ENCODE measurements around the gene OR2T11.
"Not testable (repeated sequence)": the region's sequence is repeated elsewhere in the genome, so short reads cannot be mapped to it uniquely, and the experiment has no call there.

DNA sequence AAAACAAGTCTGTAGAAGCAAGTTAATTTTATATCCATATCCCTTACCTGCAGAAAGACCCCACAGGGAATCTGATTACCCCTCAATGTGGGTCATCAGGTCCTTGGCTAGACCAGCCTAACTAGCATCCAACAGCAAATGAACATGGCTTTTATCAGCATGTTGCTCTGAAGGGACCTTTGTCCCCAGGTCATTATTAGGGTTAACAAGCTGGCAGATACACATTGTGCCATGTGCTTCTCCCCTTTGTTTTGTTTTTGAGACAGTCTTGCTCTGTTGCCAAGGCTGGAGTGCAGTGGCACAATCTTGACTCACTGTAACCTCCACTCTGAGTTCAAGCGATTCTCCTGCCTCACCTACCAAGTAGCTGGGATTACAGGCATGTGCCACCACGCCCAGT lies at the start of gene OR2T11:
- TF ChIP-seq TEAD4 (IDR thresholded peaks at IDR 0.05); CEBPB (IDR thresholded peaks at IDR 0.05); TAF1 (IDR thresholded peaks at IDR 0.05; ENCODE audit: low read depth); YY1 (IDR thresholded peaks at IDR 0.05; ENCODE audit: low read depth); RAD21 (IDR thresholded peaks at IDR 0.05; ENCODE audit: low read depth); NFIC (IDR thresholded peaks at IDR 0.05); EP300 (IDR thresholded peaks at IDR 0.05; ENCODE audit: borderline replicate concordance): not testable (repeated sequence)
- TF ChIP-seq, protein P1, sequence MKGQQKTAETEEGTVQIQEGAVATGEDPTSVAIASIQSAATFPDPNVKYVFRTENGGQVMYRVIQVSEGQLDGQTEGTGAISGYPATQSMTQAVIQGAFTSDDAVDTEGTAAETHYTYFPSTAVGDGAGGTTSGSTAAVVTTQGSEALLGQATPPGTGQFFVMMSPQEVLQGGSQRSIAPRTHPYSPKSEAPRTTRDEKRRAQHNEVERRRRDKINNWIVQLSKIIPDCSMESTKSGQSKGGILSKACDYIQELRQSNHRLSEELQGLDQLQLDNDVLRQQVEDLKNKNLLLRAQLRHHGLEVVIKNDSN (IDR thresholded peaks at IDR 0.05), result not testable (repeated sequence)
- TF ChIP-seq, protein P2, sequence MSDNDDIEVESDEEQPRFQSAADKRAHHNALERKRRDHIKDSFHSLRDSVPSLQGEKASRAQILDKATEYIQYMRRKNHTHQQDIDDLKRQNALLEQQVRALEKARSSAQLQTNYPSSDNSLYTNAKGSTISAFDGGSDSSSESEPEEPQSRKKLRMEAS (IDR thresholded peaks at IDR 0.05), result not testable (repeated sequence)
